HUES64 (cell line): Measurements from ENCODE around the gene PHF21B.
A peak's percentile ranks its signal among the peaks of the same experiment; 100 is the strongest.

Source experiments
- H3K27ac ChIP-seq: 2 replicates; pipeline ENCODE4 v1.7.0; 2013; ENCODE audit warnings: low read depth, low read length, inconsistent platforms
- H3K27me3 ChIP-seq: 2 replicates; pipeline ENCODE4 v1.6.1; 2013; ENCODE audit warnings: mild to moderate bottlenecking, low read length; ENCODE audit not compliant: insufficient read depth
- H3K36me3 ChIP-seq: 2 replicates; pipeline ENCODE4 v1.6.1; 2013; ENCODE audit warnings: mild to moderate bottlenecking, low read length; ENCODE audit not compliant: insufficient read depth
- H3K4me1 ChIP-seq: 2 replicates; pipeline ENCODE4 v1.6.1; 2013; ENCODE audit warnings: mild to moderate bottlenecking, low read length, moderate library complexity; ENCODE audit not compliant: insufficient read depth
- H3K4me3 ChIP-seq: 2 replicates; pipeline ENCODE4 v1.5.1; 2013; ENCODE audit warnings: mild to moderate bottlenecking, low read length, moderate library complexity
- H3K9ac ChIP-seq: 2 replicates; pipeline ENCODE4 v1.6.1; 2013; ENCODE audit warnings: mild to moderate bottlenecking, low read depth, low read length
- H3K9me3 ChIP-seq: 2 replicates; pipeline ENCODE4 v1.6.1; 2013; ENCODE audit warnings: low read depth, low read length; ENCODE audit not compliant: insufficient read depth
- WGBS: fragments of 150-250, 120-280 bp; methylation state at CpG from one replicate; pipeline ENCODE4 v1.1.7; 2013; ENCODE audit warnings: missing lambda C conversion rate; 5-methylcytosine and 5-hydroxymethylcytosine counted together

Gene PHF21B

GRCh38 chr22:44882226-44882905 is 127.4 kb downstream of the PHF21B start:
- no peaks in the 10 kb centered on the region for H3K4me1 ChIP-seq
- 95% methylated on average over 26 of the region's 26 CpGs for WGBS

GRCh38 chr22:44881624-44882023 is 128.2 kb downstream of the PHF21B start:
- Histone ChIP-seq H3K4me1 (no peaks in the 10 kb centered on the region), H3K9ac (no peak overlapping the region), H3K4me3 (no peak overlapping the region), H3K9me3 (peaks cover 7% of the 10 kb centered on the region), H3K27ac (no peak overlapping the region), H3K36me3 (peaks cover 45% of the 10 kb centered on the region), H3K27me3 (no peaks in the 10 kb centered on the region)
- 91% methylated on average over 24 of the region's 24 CpGs for WGBS

More at GRCh38 chr22:44882226-44882905, 127.4 kb downstream of the PHF21B start:
- no peak overlapping the region for H3K9ac ChIP-seq
- peaks cover 43% of the 10 kb centered on the region for H3K36me3 ChIP-seq
- no peaks in the 10 kb centered on the region for H3K27me3 ChIP-seq
- H3K9me3 ChIP-seq, result no peaks in the 10 kb centered on the region
- H3K4me3 ChIP-seq, result no peak overlapping the region
- H3K27ac ChIP-seq, result no peak overlapping the region

DNA sequence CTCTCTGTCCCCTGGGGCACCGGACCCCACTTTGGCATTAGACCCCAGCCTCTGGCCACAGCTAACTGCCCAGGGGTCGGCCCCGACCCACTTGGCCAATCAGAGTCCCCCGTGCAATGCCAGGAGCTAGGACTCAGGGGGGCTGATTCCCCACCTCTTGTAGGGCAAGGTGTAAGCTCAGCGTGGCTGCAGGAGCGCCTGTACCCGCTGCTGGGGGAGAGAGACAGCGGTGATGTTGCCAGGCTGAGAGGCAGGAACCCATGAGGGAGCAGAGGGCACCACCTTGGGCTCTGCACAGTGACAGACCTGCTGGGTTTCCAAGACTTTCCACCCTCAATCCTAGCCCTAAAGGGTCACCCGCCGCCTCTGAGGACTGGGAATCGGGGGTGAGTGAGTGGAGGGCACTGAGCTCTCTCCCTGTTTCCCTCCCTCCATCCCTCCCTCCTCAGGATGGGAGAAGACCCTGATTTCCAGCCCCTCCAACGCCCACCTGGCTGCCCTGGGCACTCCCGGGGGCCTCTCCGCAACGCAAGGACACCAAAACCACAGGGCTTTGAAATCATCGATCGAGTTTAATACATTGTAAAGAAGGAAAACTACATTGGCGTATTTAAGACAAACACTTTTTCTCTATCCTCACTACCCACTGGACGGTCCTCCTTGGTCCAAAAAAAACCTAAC is 129.1 kb downstream of the PHF21B start:
- Histone ChIP-seq H3K27me3 (no peaks in the 10 kb centered on the region), H3K27ac (no peak overlapping the region), H3K36me3 (peaks cover 47% of the 10 kb centered on the region), H3K4me1 (no peaks in the 10 kb centered on the region), H3K4me3 (no peak overlapping the region), H3K9me3 (peaks cover 9% of the 10 kb centered on the region), H3K9ac (no peak overlapping the region)
- WGBS, result 96% methylated on average over 19 of the region's 19 CpGs

DNA sequence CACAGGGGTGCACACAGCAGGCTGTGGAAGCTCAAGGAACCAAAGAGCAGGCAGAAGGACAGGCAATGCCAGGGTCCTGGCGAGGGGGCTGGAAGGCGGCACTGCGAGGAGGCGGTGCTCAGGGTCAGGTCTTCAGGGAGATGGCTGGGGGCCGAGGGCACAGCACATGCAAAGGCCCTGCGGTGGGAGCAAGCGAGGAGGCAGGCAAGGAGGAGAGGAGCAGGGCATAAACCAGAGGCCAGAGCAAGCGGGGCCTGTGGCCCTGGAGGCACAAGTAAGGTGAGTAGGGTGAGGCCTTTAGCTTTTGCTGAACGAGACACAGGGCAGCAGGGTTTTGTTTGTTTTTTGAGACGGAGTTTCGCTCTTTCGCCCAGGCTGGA is 130.5 kb downstream of the PHF21B start:
- Histone ChIP-seq H3K27ac (no peak overlapping the region), H3K27me3 (no peaks in the 10 kb centered on the region), H3K36me3 (peaks cover 35% of the 10 kb centered on the region), H3K9ac (no peak overlapping the region), H3K4me1 (no peaks in the 10 kb centered on the region), H3K4me3 (no peak overlapping the region), H3K9me3 (peaks cover 9% of the 10 kb centered on the region)
- 94% methylated on average over 12 of the region's 12 CpGs for WGBS

- no peak overlapping the region for H3K9ac ChIP-seq
These were observed 131.1 kb downstream of the PHF21B start for GRCh38 chr22:44878483-44879300.

GRCh38 chr22:44876921-44877320 is 132.9 kb downstream of the PHF21B start:
- Histone ChIP-seq H3K27me3 (no peaks in the 10 kb centered on the region), H3K9me3 (peaks cover 10% of the 10 kb centered on the region), H3K4me3 (no peak overlapping the region), H3K27ac (no peak overlapping the region), H3K9ac (no peak overlapping the region), H3K4me1 (no peaks in the 10 kb centered on the region), H3K36me3 (peaks cover 23% of the 10 kb centered on the region)
- WGBS, result 97% methylated on average over 4 of the region's 4 CpGs

More at GRCh38 chr22:44878483-44879300, 131.1 kb downstream of the PHF21B start:
- H3K27ac ChIP-seq, result no peak overlapping the region
- H3K4me3 ChIP-seq, result no peak overlapping the region
- 91% methylated on average over 14 of the region's 14 CpGs for WGBS
- H3K27me3 ChIP-seq, result no peaks in the 10 kb centered on the region
- H3K9me3 ChIP-seq, result peaks cover 9% of the 10 kb centered on the region
- no peaks in the 10 kb centered on the region for H3K4me1 ChIP-seq
- H3K36me3 ChIP-seq, result peaks cover 35% of the 10 kb centered on the region

- Histone ChIP-seq H3K27me3 (no peaks in the 10 kb centered on the region), H3K9me3 (peaks cover 12% of the 10 kb centered on the region), H3K36me3 (peaks cover 16% of the 10 kb centered on the region), H3K4me1 (0 out of 2 replicates have a peak, but pooled peaks cover 4% of the 10 kb centered on the region), H3K9ac (no peak overlapping the region), H3K4me3 (no peak overlapping the region), H3K27ac (no peak overlapping the region)
- 97% methylated on average over 3 of the region's 3 CpGs for WGBS
These were observed 138.0 kb downstream of the PHF21B start for GRCh38 chr22:44871782-44872181.

- Histone ChIP-seq H3K9me3 (peaks cover 8% of the 10 kb centered on the region), H3K27ac (0 out of 2 replicates have a peak overlapping the region, but pooled peaks have one; percentile 34), H3K27me3 (no peaks in the 10 kb centered on the region), H3K36me3 (0 out of 2 replicates have a peak, but pooled peaks cover 9% of the 10 kb centered on the region), H3K4me3 (no peak overlapping the region), H3K9ac (no peak overlapping the region), H3K4me1 (0 out of 2 replicates have a peak, but pooled peaks cover 4% of the 10 kb centered on the region)
- WGBS, result 71% methylated on average over 5 of the region's 5 CpGs
These were observed 139.8 kb downstream of the PHF21B start for GRCh38 chr22:44870021-44870420.

DNA sequence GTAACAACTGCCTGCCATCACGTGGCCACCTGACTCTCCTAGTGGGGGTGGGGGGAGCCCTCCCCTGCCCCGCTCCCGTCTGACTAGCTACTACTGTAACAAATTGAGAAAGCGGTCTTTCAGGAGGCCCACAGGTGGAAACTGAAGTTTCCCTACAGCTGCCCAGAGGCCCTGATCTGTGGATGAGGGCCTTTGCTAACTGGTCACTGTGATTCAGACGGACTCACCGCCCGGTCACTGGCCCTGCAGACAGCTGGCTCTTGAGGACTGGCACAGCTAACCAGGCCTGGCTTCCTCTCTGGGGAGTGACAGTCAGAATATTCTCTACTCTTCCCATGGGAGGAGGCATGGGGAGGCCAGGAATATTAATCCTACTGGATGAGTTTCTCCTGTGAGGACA is 140.6 kb downstream of the PHF21B start:
- H3K4me3 ChIP-seq, result no peak overlapping the region
- 0 out of 2 replicates have a peak, but pooled peaks cover 4% of the 10 kb centered on the region for H3K4me1 ChIP-seq
- H3K9ac ChIP-seq, result no peak overlapping the region
- peaks cover 8% of the 10 kb centered on the region for H3K9me3 ChIP-seq
- no peak overlapping the region for H3K27ac ChIP-seq
- H3K36me3 ChIP-seq, result 0 out of 2 replicates have a peak, but pooled peaks cover 9% of the 10 kb centered on the region
- 92% methylated on average over 7 of the region's 7 CpGs for WGBS
- no peaks in the 10 kb centered on the region for H3K27me3 ChIP-seq

- 92% methylated on average over 31 of the region's 31 CpGs for WGBS
- 0 out of 2 replicates have a peak, but pooled peaks cover 4% of the 10 kb centered on the region for H3K4me1 ChIP-seq
- H3K9ac ChIP-seq, result no peak overlapping the region
- H3K4me3 ChIP-seq, result no peak overlapping the region
- no peaks in the 10 kb centered on the region for H3K9me3 ChIP-seq
- H3K27ac ChIP-seq, result no peak overlapping the region
- peaks cover 9% of the 10 kb centered on the region for H3K36me3 ChIP-seq
- no peaks in the 10 kb centered on the region for H3K27me3 ChIP-seq
These were observed 144.4 kb downstream of the PHF21B start for GRCh38 chr22:44865193-44866057.
